A673 (cell line): ENCODE data around the gene KCNQ2. TPM values are rescaled to one million over a fixed set of nuclear protein-coding genes. Genes with fewer than 3 reads are reported as not detected.

Experiments
- BruUV-seq: library from RNA; stranded (reverse); fragments of 400-500 nt; replicated peaks from 2 replicates; lab custom pipeline; 2021; lab: Mats Ljungman, UMichigan
- CTCF ChIA-PET: fragments of 300-600 bp; sonication (Branson Sonifier 250); formaldehyde crosslinking; loops from one replicate; lab custom pipeline; 2022; ENCODE audit warnings: antibody characterized with exemption; lab: Charles Lee
- POLR2A ChIA-PET: fragments of 300-600 bp; sonication (Branson Sonifier 250); formaldehyde crosslinking; loops from one replicate; lab custom pipeline; 2022; ENCODE audit warnings: antibody characterized with exemption; ENCODE audit not compliant: low non-redundant PET; lab: Charles Lee
- DNase-seq: peaks from one replicate; pipeline ENCODE4 v3.0.0-alpha.2; 2015; ENCODE audit warnings: low spot score
- H3K27ac ChIP-seq: fragments of 200-600 bp; sonication (generic); 2 replicates; pipeline ENCODE4 v1.5.1; 2016; ENCODE audit warnings: mixed run types, low read depth, mild to moderate bottlenecking, mixed read lengths, antibody characterized with exemption, low read length; ENCODE audit not compliant: poor library complexity, severe bottlenecking
- H3K27me3 ChIP-seq: fragments of 200-600 bp; sonication (generic); replicated peaks from 2 replicates; pipeline ENCODE4 v1.6.1; 2017; ENCODE audit warnings: mixed run types, low read depth, mild to moderate bottlenecking, mixed read lengths, antibody characterized with exemption, low read length; ENCODE audit not compliant: insufficient read depth, poor library complexity
- H3K36me3 ChIP-seq: fragments of 200-600 bp; sonication (generic); 2 replicates; pipeline ENCODE4 v1.6.1; 2016; ENCODE audit warnings: mixed run types, mild to moderate bottlenecking, mixed read lengths, antibody characterized with exemption, low read length; ENCODE audit not compliant: insufficient read depth, poor library complexity, severe bottlenecking
- H3K4me1 ChIP-seq: fragments of 200-600 bp; sonication (generic); 2 replicates; pipeline ENCODE4 v1.6.1; 2017; ENCODE audit warnings: mixed run types, mild to moderate bottlenecking, mixed read lengths, antibody characterized with exemption, low read length; ENCODE audit not compliant: insufficient read depth, poor library complexity, severe bottlenecking
- H3K4me3 ChIP-seq: fragments of 200-600 bp; sonication (generic); 2 replicates; pipeline ENCODE4 v1.5.1; 2016; ENCODE audit warnings: low read depth, mixed run types, mild to moderate bottlenecking, mixed read lengths, low read length; ENCODE audit not compliant: poor library complexity, severe bottlenecking
- H3K9me3 ChIP-seq: fragments of 200-600 bp; sonication (generic); 2 replicates; pipeline ENCODE4 v1.6.1; 2016; ENCODE audit warnings: mixed run types, low read depth, mild to moderate bottlenecking, mixed read lengths, antibody characterized with exemption, low read length; ENCODE audit not compliant: poor library complexity, severe bottlenecking
- EZH2 ChIP-seq: fragments of 200-600 bp; sonication (generic); IDR thresholded peaks from 2 replicates; pipeline ENCODE4 v1.6.1; 2017; ENCODE audit warnings: borderline replicate concordance, low read depth, mild to moderate bottlenecking, mixed read lengths, antibody characterized with exemption, low read length; ENCODE audit not compliant: poor library complexity, severe bottlenecking
- intact Hi-C: fragments of 100-400 bp; cut with micrococcal nuclease; formaldehyde crosslinking; loops from one replicate; pipeline ENCODE4 v1.10.0; 2022; ENCODE audit not compliant: unreplicated experiment
- total RNA-seq: library from RNA; stranded (reverse); gene quantifications from 2 replicates; pipeline ENCODE4 v1.2.3, GENCODE V29; 2021
- TF ChIP-seq, protein P1 (sequence below): fragments of 300-800, 200-600 bp; sonication (generic); conservative IDR thresholded peaks from 2 replicates; pipeline ENCODE4 v1.5.1; 2017; ENCODE audit warnings: low read depth, mild to moderate bottlenecking, antibody characterized with exemption, low read length, moderate library complexity, mixed read lengths

The KCNQ2 gene
- total RNA-seq, 1 experiment from 2014 or later = 6.6 TPM

DNA sequence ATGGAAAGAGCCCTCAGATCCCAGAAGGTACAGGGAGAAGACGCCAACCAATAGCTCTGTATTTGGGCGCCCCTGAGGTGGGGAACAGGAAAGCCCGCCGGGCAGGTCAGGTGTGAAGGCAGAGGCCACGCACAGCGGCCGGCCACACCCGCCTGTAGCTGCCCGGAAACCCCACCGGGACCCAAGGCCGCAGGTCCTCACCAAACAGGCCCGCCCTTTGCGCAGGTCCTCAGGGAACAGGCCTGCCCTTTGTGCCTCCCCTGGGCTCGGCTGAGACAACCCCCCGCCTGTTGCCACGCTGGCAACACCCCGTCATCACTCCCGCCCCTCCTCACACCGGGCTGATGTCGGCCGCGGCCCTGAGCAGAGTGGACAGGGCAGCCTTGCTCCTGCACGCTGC is 66.4 kb downstream of the KCNQ2 start:
- H3K4me3 ChIP-seq = no peak overlapping the region
- no peak overlapping the region for H3K27ac ChIP-seq
- no peak for TF ChIP-seq EZH2
- TF ChIP-seq, protein P1, sequence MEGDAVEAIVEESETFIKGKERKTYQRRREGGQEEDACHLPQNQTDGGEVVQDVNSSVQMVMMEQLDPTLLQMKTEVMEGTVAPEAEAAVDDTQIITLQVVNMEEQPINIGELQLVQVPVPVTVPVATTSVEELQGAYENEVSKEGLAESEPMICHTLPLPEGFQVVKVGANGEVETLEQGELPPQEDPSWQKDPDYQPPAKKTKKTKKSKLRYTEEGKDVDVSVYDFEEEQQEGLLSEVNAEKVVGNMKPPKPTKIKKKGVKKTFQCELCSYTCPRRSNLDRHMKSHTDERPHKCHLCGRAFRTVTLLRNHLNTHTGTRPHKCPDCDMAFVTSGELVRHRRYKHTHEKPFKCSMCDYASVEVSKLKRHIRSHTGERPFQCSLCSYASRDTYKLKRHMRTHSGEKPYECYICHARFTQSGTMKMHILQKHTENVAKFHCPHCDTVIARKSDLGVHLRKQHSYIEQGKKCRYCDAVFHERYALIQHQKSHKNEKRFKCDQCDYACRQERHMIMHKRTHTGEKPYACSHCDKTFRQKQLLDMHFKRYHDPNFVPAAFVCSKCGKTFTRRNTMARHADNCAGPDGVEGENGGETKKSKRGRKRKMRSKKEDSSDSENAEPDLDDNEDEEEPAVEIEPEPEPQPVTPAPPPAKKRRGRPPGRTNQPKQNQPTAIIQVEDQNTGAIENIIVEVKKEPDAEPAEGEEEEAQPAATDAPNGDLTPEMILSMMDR = no peak
- ChIA-PET POLR2A (no interaction called here), CTCF (interaction anchor here (0.5 kb wide), 1 partner anchor 655 kb away, joined by 4 read pairs; no protein-coding TSS in a partner anchor)
- DNase-seq = no peak
- intact Hi-C loops = no loop called here
- no TSS peak for BruUV-seq
- H3K4me1 ChIP-seq = no peaks in the 10 kb centered on the region
- peaks cover 20% of the 10 kb centered on the region for H3K27me3 ChIP-seq
- H3K9me3 ChIP-seq = no peaks in the 10 kb centered on the region
- H3K36me3 ChIP-seq = no peaks in the 10 kb centered on the region

DNA sequence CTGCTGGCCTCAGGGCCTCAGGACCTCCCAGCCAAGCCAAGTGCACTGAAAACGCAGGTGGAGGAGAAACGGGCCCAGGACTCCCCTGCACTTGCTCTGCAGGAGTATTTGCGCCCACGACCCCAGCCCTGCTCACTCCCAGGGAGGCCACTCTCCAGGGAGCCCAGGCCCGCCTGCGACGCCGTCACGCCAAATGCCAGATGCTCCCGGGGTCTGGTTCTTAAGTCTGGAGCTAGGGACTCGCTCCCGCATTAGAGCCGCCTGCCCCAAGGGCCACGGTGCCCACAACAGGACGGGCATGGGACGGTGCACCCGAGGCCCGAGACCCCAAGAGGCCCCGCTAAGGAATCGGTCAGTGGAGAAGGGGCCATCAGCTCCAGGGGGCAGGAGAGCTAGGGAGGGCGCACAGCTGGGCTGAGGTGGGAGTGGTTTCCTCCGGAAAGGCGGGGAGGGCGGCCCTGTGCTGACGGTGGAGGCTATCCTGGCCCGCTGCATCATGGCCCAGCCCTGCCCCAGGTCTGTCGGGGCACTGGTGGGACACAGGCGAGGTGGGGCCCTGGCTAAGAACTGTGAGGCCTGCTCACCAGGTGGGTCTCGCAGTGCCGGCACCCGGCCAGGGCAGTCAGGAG is 67.2 kb downstream of the KCNQ2 start:
- no TSS peak for BruUV-seq
- no peaks in the 10 kb centered on the region for H3K4me1 ChIP-seq
- ChIA-PET CTCF (no interaction called here), POLR2A (no interaction called here)
- TF ChIP-seq EZH2 = no peak
- TF ChIP-seq, protein P1 = no peak
- intact Hi-C loops = no loop called here
- no peak for DNase-seq
- no peaks in the 10 kb centered on the region for H3K36me3 ChIP-seq
- H3K9me3 ChIP-seq = no peaks in the 10 kb centered on the region
- no peak overlapping the region for H3K27ac ChIP-seq
- peaks cover 21% of the 10 kb centered on the region for H3K27me3 ChIP-seq
- H3K4me3 ChIP-seq = no peak overlapping the region

DNA sequence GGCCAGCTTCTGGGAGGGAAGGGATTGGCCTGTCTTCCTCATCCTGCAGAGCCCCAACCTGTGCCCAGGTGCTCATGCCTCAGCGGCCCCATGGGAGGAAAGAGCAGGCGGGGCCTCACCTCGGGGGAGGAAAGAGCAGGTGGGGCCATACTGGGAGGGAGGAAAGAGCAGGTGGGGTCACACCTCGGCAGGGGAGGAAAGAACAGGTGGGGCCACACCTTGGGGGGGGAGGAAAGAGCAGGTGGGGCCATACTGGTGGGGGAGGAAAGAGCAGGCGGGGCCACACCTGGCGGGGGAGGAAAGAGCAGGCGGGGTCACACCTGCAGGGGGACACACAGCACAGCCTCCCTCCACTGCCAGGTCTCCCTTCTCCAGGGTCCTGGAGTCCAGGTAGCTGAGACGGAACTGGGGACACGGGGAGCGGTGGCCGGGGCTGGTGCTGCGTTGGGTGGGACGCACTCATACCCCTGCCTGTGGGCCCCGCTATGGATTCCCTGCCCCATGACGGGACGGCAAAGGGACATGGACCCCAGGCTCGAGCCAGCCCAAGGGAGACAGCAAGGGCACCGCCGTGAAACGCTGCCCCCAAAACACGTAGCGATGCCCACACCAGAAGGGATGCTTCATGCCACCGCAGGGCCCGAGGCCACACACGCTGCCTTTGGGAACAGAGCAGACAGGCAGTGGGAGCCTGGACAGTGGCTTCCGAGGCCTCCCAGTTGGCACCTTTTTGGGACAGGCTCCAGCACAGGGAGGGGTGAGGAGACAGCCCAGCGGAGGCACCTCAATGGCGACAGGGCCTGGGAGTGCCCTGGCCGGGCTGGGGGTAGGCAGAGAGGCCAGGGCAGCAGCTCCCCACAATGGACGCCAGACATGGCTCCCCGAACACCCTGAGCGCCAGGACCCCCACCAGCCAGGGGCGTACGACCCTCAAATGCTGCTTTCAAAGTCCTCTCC is 68.0 kb downstream of the KCNQ2 start:
- Histone ChIP-seq H3K4me3 (no peak overlapping the region), H3K27ac (no peak overlapping the region), H3K27me3 (peaks cover 21% of the 10 kb centered on the region), H3K9me3 (no peaks in the 10 kb centered on the region), H3K4me1 (no peaks in the 10 kb centered on the region), H3K36me3 (no peaks in the 10 kb centered on the region)
- DNase-seq = no peak
- no peak for TF ChIP-seq EZH2
- TF ChIP-seq, protein P1 = no peak
- no TSS peak for BruUV-seq
- intact Hi-C loops = no loop called here
- ChIA-PET POLR2A (no interaction called here), CTCF (no interaction called here)
